Left forelimb (tissue), 1 donor: ENCODE data around the gene MKI67.
"Not testable (repeated sequence)": the region's sequence is repeated elsewhere in the genome, so short reads cannot be mapped to it uniquely, and the experiment has no call there.

Experiments used
- DNase-seq: peaks from one replicate; pipeline ENCODE4 v3.0.0-alpha.2; 2018; ENCODE audit warnings: low spot score

The MKI67 gene

GRCh38 chr10:128110339-128110738 lies 15.9 kb downstream of the MKI67 start:
- DNase-seq = no peak

- no peak for DNase-seq
Observed at GRCh38 chr10:128109707-128110106, 16.5 kb downstream of the MKI67 start.

- no peak for DNase-seq
Observed at GRCh38 chr10:128105383-128105782, 20.8 kb downstream of the MKI67 start.

- DNase-seq = no peak
Observed at GRCh38 chr10:128103229-128103714, 23.0 kb downstream of the MKI67 start.

GRCh38 chr10:128102480-128103228 lies 23.6 kb downstream of the MKI67 start:
- no peak for DNase-seq

- DNase-seq = no peak
Observed at GRCh38 chr10:128101901-128102300, 24.3 kb downstream of the MKI67 start.

GRCh38 chr10:128099901-128100300 lies 26.3 kb downstream of the MKI67 start:
- DNase-seq = no peak

- DNase-seq = no peak
Observed at GRCh38 chr10:128098631-128099030, 27.6 kb downstream of the MKI67 start.

- DNase-seq = no peak
Observed at GRCh38 chr10:128097783-128098182, 28.4 kb downstream of the MKI67 start.

- DNase-seq = no peak
Observed at GRCh38 chr10:128096486-128097199, 29.6 kb downstream of the MKI67 start.

- DNase-seq = no peak
Observed at GRCh38 chr10:128095753-128096469, 30.3 kb downstream of the MKI67 start.

- no peak for DNase-seq
Observed at GRCh38 chr10:128095027-128095752, 31.0 kb downstream of the MKI67 start.

- DNase-seq = not testable (repeated sequence)
Observed at GRCh38 chr10:128094596-128094995, 31.6 kb downstream of the MKI67 start.

GRCh38 chr10:128092454-128092853 lies 33.8 kb downstream of the MKI67 start:
- no peak for DNase-seq

- no peak for DNase-seq
Observed at GRCh38 chr10:128091636-128092210, 34.5 kb downstream of the MKI67 start.

GRCh38 chr10:128087884-128088709 lies 38.1 kb downstream of the MKI67 start:
- DNase-seq = no peak

- DNase-seq = no peak
Observed at GRCh38 chr10:128087146-128087883, 38.9 kb downstream of the MKI67 start.

GRCh38 chr10:128086003-128086863 lies 40.0 kb downstream of the MKI67 start:
- DNase-seq = no peak

- DNase-seq = no peak
Observed at GRCh38 chr10:128084991-128085390, 41.2 kb downstream of the MKI67 start.
